Gastrocnemius medialis (tissue), 4 donors: ENCODE data around the gene MYO18B.

Experiments
- POLR2A ChIP-seq, 2 donors: fragments of 450-650 bp; IDR thresholded peaks; one replicate each; pipeline ENCODE4 v1.6.1; 2017; ENCODE audit warnings: antibody characterized with exemption in 2 of 2, mild to moderate bottlenecking in 2 of 2, moderate library complexity in 2 of 2
- TF ChIP-seq, protein P1 (sequence below), 5 experiments: fragments of 450-650 bp in 3 of 5; fragments of 200-600 bp in 2 of 5; sonication (generic) in 2 of 5; IDR thresholded peaks in 4 of 5; conservative IDR thresholded peaks in 1 of 5; 1 replicate in 4 of 5; 2 replicates in 1 of 5; pipeline ENCODE4 v1.5.1; 2016 to 2019; ENCODE audit warnings: antibody characterized with exemption in 5 of 5, mild to moderate bottlenecking in 3 of 5, moderate library complexity in 3 of 5

DNA sequence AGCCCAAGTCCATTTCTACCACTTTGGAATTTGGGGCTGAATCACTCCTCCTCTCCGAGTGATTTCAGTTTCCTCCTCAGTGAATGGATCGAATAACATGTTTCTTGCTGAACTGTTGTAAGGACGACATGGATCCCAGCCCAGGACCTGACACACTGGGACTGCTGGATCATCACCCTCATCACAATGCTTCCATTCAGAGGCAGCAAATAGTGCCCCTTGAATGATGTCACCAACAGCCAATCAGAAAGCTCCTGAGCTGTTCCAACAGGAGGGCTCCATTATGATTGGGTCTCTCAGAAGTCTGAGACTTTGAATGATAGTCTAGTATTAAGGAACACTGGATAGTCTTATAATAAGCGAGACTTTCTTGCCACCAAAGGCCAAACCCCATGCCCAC, 158.9 kb downstream of the MYO18B start:
- no peak for TF ChIP-seq POLR2A (IDR thresholded peaks at IDR 0.05)
- TF ChIP-seq, protein P1, sequence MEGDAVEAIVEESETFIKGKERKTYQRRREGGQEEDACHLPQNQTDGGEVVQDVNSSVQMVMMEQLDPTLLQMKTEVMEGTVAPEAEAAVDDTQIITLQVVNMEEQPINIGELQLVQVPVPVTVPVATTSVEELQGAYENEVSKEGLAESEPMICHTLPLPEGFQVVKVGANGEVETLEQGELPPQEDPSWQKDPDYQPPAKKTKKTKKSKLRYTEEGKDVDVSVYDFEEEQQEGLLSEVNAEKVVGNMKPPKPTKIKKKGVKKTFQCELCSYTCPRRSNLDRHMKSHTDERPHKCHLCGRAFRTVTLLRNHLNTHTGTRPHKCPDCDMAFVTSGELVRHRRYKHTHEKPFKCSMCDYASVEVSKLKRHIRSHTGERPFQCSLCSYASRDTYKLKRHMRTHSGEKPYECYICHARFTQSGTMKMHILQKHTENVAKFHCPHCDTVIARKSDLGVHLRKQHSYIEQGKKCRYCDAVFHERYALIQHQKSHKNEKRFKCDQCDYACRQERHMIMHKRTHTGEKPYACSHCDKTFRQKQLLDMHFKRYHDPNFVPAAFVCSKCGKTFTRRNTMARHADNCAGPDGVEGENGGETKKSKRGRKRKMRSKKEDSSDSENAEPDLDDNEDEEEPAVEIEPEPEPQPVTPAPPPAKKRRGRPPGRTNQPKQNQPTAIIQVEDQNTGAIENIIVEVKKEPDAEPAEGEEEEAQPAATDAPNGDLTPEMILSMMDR (IDR thresholded peaks at IDR 0.05 in 4 of 5, conservative IDR thresholded peaks at IDR 0.05 in 1 of 5), result no peak
